ENCODE data around the gene ZC3H4.

DNA sequence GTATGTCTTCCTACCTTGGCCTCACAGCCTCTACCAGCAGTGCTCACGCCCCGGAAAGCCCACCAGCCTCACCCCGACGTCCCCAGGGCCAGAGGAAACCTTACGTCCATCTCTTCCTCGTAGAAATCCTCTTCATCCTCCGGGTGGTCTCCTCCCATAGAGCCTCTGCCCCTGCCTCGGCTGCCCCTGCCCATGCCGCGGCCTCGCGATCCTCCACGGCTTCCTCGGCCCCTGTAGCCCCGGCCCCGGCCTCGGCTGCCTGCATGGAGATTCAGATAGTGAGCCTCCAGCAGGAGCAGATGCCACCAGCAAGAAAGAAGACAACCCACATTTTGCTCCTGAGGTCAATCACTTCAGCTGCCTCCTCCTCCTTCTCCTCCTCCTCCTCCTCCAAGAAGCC, 27.3 kb downstream of the ZC3H4 start:
- no peak for TF ChIP-seq POLR2AphosphoS5 (IDR thresholded peaks at IDR 0.05)
- TF ChIP-seq, protein P1, sequence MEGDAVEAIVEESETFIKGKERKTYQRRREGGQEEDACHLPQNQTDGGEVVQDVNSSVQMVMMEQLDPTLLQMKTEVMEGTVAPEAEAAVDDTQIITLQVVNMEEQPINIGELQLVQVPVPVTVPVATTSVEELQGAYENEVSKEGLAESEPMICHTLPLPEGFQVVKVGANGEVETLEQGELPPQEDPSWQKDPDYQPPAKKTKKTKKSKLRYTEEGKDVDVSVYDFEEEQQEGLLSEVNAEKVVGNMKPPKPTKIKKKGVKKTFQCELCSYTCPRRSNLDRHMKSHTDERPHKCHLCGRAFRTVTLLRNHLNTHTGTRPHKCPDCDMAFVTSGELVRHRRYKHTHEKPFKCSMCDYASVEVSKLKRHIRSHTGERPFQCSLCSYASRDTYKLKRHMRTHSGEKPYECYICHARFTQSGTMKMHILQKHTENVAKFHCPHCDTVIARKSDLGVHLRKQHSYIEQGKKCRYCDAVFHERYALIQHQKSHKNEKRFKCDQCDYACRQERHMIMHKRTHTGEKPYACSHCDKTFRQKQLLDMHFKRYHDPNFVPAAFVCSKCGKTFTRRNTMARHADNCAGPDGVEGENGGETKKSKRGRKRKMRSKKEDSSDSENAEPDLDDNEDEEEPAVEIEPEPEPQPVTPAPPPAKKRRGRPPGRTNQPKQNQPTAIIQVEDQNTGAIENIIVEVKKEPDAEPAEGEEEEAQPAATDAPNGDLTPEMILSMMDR (IDR thresholded peaks at IDR 0.05) = no peak
